ENCODE data around the gene SNCA.

Gene SNCA

DNA sequence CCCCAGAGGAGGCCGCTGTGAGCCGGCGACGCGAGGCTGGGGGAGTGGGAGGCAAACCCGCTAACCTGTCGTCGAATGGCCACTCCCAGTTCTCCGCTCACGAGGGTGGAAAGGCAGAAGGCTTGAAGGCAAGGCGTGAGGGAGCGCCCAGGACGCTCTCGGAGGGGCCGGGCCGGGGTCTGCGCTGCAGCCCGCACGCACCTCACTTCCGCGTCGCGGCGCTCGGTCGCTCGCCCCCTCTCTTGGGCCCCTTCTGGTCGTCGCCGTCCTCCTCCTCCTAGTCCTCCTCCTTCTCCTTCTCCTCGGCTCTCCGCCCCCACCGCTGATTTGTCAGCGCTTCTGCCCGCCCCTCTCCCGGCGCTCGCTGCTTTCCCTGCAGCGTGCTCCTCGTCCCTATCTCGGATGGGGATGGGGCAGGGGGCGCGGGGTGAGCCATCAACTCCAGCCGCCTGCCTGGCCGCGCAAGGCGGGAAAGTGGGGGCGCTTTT, at the start of gene SNCA:
SNCA (minus strand) TSS at position 265 of the 488 bp plus-strand sequence. CDS start 1,494 bp downstream, outside the sequence.
- Histone ChIP-seq H3K9ac (ENCODE audit: low read depth, low read length) (peak within 1 kb of the TSS; percentile 57), H3K27ac (ENCODE audit: low read length) (no peak within 1 kb of the TSS)

GRCh38 chr4:89879215-89879614, 42.3 kb upstream of the SNCA start:
- H3K4me3 ChIP-seq (ENCODE audit: low read length): peak overlapping the region; percentile 45; the same call in 1 of the 2 replicates
- H3K9me3 ChIP-seq (ENCODE audit: insufficient read depth, low read depth, low read length): no peaks in the 10 kb centered on the region
- no peaks in the 10 kb centered on the region for H3K36me3 ChIP-seq (ENCODE audit: insufficient read depth, low read depth, low read length)
- no peak overlapping the region for H3K27ac ChIP-seq (ENCODE audit: low read length)
- H3K9ac ChIP-seq (ENCODE audit: low read depth, low read length): no peak overlapping the region
- H3K4me1 ChIP-seq (ENCODE audit: insufficient read depth, low read length): no peaks in the 10 kb centered on the region
- no peaks in the 10 kb centered on the region for H3K27me3 ChIP-seq (ENCODE audit: insufficient read depth, low read length)

More for the DNA sequence above, at the start of gene SNCA:
- no peaks in the 10 kb centered on the region for H3K9me3 ChIP-seq (ENCODE audit: insufficient read depth, low read depth, low read length)
- peaks cover 2% of the 10 kb centered on the region; the same call in 1 of the 2 replicates for H3K4me1 ChIP-seq (ENCODE audit: insufficient read depth, low read length)
- H3K4me3 ChIP-seq (ENCODE audit: low read length): peak within 1 kb of the TSS; percentile 92
- peaks cover 16% of the 10 kb centered on the region for H3K27me3 ChIP-seq (ENCODE audit: insufficient read depth, low read length)
- peaks cover 4% of the 10 kb centered on the region; the same call in 1 of the 2 replicates for H3K36me3 ChIP-seq (ENCODE audit: insufficient read depth, low read depth, low read length)

DNA sequence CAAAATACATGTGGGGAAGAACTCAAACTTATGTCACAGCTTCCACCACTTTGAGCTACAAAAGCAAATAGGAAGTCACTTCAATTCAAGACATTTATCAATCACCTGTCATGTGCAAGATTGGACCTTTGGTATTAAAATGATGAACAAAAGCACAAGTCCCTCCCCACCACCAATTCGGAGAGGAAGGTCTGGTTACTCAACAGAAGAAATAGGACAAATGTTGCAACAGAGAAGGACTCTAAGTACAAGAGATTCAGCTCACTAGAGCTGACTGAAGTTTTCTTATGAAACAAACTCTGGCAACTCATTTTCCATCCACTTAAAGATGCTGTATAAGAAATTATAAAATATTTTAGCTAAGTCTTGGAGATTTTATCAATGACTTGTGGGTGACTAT, 41.6 kb upstream of the SNCA start:
- H3K9me3 ChIP-seq (ENCODE audit: insufficient read depth, low read depth, low read length): no peaks in the 10 kb centered on the region

GRCh38 chr4:89876548-89876947, 39.6 kb upstream of the SNCA start:
- H3K9ac ChIP-seq (ENCODE audit: low read depth, low read length): no peak overlapping the region
- H3K4me1 ChIP-seq (ENCODE audit: insufficient read depth, low read length): no peaks in the 10 kb centered on the region
- H3K27me3 ChIP-seq (ENCODE audit: insufficient read depth, low read length): no peaks in the 10 kb centered on the region
- H3K27ac ChIP-seq (ENCODE audit: low read length): no peak overlapping the region
- no peaks in the 10 kb centered on the region for H3K9me3 ChIP-seq (ENCODE audit: insufficient read depth, low read depth, low read length)
- H3K4me3 ChIP-seq (ENCODE audit: low read length): no peak overlapping the region
- H3K36me3 ChIP-seq (ENCODE audit: insufficient read depth, low read depth, low read length): no peaks in the 10 kb centered on the region

More for the DNA sequence above, 41.6 kb upstream of the SNCA start:
- no peaks in the 10 kb centered on the region for H3K36me3 ChIP-seq (ENCODE audit: insufficient read depth, low read depth, low read length)
- H3K4me1 ChIP-seq (ENCODE audit: insufficient read depth, low read length): no peaks in the 10 kb centered on the region
- no peak overlapping the region for H3K27ac ChIP-seq (ENCODE audit: low read length)
- H3K27me3 ChIP-seq (ENCODE audit: insufficient read depth, low read length): no peaks in the 10 kb centered on the region
- H3K9ac ChIP-seq (ENCODE audit: low read depth, low read length): no peak overlapping the region
- no peak overlapping the region for H3K4me3 ChIP-seq (ENCODE audit: low read length)

DNA sequence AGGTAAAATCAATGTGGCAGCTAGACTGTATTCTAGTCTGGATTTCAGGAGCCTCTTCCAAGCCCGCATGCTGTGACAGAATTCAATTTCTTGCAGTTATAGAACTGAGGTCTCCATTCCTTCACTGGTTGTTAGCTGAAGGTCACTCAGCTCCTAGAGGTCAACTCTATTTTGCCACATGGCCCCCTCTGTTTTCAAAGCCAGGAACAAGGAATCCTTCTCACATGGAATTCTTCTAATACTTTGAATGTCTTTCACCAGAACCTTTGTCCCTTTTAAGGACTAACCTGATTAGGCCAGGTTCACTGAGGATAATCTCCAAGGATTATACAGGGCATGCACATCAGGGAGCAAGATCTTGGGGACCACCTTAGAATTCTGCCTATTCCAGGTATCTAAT, 34.2 kb upstream of the SNCA start:
- H3K27me3 ChIP-seq (ENCODE audit: insufficient read depth, low read length): no peaks in the 10 kb centered on the region
- H3K27ac ChIP-seq (ENCODE audit: low read length): no peak overlapping the region
- no peaks in the 10 kb centered on the region for H3K9me3 ChIP-seq (ENCODE audit: insufficient read depth, low read depth, low read length)
- H3K4me1 ChIP-seq (ENCODE audit: insufficient read depth, low read length): no peaks in the 10 kb centered on the region
- H3K36me3 ChIP-seq (ENCODE audit: insufficient read depth, low read depth, low read length): no peaks in the 10 kb centered on the region
- no peak overlapping the region for H3K4me3 ChIP-seq (ENCODE audit: low read length)
- H3K9ac ChIP-seq (ENCODE audit: low read depth, low read length): no peak overlapping the region

GRCh38 chr4:89868999-89869589, 32.1 kb upstream of the SNCA start:
- no peak overlapping the region for H3K9ac ChIP-seq (ENCODE audit: low read depth, low read length)
- no peak overlapping the region for H3K27ac ChIP-seq (ENCODE audit: low read length)
- no peaks in the 10 kb centered on the region for H3K36me3 ChIP-seq (ENCODE audit: insufficient read depth, low read depth, low read length)
- H3K4me1 ChIP-seq (ENCODE audit: insufficient read depth, low read length): no peaks in the 10 kb centered on the region
- H3K4me3 ChIP-seq (ENCODE audit: low read length): no peak overlapping the region
- H3K9me3 ChIP-seq (ENCODE audit: insufficient read depth, low read depth, low read length): no peaks in the 10 kb centered on the region
- no peaks in the 10 kb centered on the region for H3K27me3 ChIP-seq (ENCODE audit: insufficient read depth, low read length)

- no peaks in the 10 kb centered on the region for H3K27me3 ChIP-seq (ENCODE audit: insufficient read depth, low read length)
- no peak overlapping the region for H3K4me3 ChIP-seq (ENCODE audit: low read length)
- no peak overlapping the region for H3K27ac ChIP-seq (ENCODE audit: low read length)
- H3K9me3 ChIP-seq (ENCODE audit: insufficient read depth, low read depth, low read length): no peaks in the 10 kb centered on the region
- no peaks in the 10 kb centered on the region for H3K4me1 ChIP-seq (ENCODE audit: insufficient read depth, low read length)
- H3K9ac ChIP-seq (ENCODE audit: low read depth, low read length): no peak overlapping the region
- H3K36me3 ChIP-seq (ENCODE audit: insufficient read depth, low read depth, low read length): no peaks in the 10 kb centered on the region
Measured at GRCh38 chr4:89868276-89868675, 31.3 kb upstream of the SNCA start.

DNA sequence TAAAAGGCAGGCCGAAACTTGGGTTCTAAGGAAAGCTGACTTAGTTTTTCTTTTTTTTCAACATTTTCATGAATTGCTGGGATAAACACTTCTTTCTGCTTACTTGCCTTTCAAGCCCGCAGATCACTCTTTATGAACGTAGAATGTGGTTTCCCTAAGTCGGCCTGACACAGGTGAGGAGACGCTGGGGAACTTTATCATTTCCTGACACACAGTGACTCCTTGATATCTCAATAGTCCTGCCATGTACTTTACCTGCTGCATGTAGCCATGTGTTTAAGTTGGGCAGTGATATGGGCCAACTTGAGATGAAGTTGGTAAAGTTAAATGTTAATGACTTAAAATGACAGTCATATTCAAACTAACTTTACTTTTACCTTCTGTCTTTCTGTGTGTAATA, 26.6 kb upstream of the SNCA start:
- Histone ChIP-seq H3K4me1 (ENCODE audit: insufficient read depth, low read length) (no peaks in the 10 kb centered on the region), H3K9ac (ENCODE audit: low read depth, low read length) (no peak overlapping the region), H3K36me3 (ENCODE audit: insufficient read depth, low read depth, low read length) (no peaks in the 10 kb centered on the region), H3K9me3 (ENCODE audit: insufficient read depth, low read depth, low read length) (no peaks in the 10 kb centered on the region), H3K27ac (ENCODE audit: low read length) (no peak overlapping the region), H3K27me3 (ENCODE audit: insufficient read depth, low read length) (no peaks in the 10 kb centered on the region), H3K4me3 (ENCODE audit: low read length) (no peak overlapping the region)

DNA sequence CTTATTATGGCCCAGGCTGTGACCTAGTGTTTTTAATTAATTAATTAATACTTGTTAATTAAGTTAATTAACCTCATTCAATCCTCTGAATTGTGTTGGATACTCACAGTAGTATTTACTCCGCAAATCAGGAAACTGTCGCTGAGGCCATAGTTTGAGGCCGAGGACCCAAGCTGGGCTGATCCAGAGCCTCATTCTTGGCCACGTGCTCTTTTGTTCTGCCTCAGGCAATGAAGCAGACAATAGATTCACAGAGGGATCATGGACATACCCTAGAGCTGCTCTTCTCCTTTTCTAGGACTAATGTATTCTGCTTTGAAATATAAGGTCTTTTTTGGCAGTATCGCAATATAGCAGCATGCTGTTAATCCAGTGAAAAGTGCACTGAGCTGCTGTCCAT, 24.0 kb upstream of the SNCA start:
- Histone ChIP-seq H3K4me3 (ENCODE audit: low read length) (no peak overlapping the region), H3K27me3 (ENCODE audit: insufficient read depth, low read length) (no peaks in the 10 kb centered on the region), H3K4me1 (ENCODE audit: insufficient read depth, low read length) (no peaks in the 10 kb centered on the region), H3K9ac (ENCODE audit: low read depth, low read length) (no peak overlapping the region), H3K36me3 (ENCODE audit: insufficient read depth, low read depth, low read length) (no peaks in the 10 kb centered on the region), H3K9me3 (ENCODE audit: insufficient read depth, low read depth, low read length) (peaks cover 5% of the 10 kb centered on the region), H3K27ac (ENCODE audit: low read length) (no peak overlapping the region)

GRCh38 chr4:89855236-89855635, 18.3 kb upstream of the SNCA start:
- Histone ChIP-seq H3K36me3 (ENCODE audit: insufficient read depth, low read depth, low read length) (no peaks in the 10 kb centered on the region), H3K27ac (ENCODE audit: low read length) (no peak overlapping the region), H3K4me1 (ENCODE audit: insufficient read depth, low read length) (no peaks in the 10 kb centered on the region), H3K9me3 (ENCODE audit: insufficient read depth, low read depth, low read length) (peaks cover 13% of the 10 kb centered on the region), H3K9ac (ENCODE audit: low read depth, low read length) (no peak overlapping the region), H3K27me3 (ENCODE audit: insufficient read depth, low read length) (no peaks in the 10 kb centered on the region), H3K4me3 (ENCODE audit: low read length) (no peak overlapping the region)

- no peaks in the 10 kb centered on the region; the same call in 1 of the 2 replicates for H3K9me3 ChIP-seq (ENCODE audit: insufficient read depth, low read depth, low read length)
- no peak overlapping the region for H3K4me3 ChIP-seq (ENCODE audit: low read length)
- H3K4me1 ChIP-seq (ENCODE audit: insufficient read depth, low read length): no peaks in the 10 kb centered on the region
- no peaks in the 10 kb centered on the region for H3K27me3 ChIP-seq (ENCODE audit: insufficient read depth, low read length)
- H3K27ac ChIP-seq (ENCODE audit: low read length): no peak overlapping the region
- no peak overlapping the region for H3K9ac ChIP-seq (ENCODE audit: low read depth, low read length)
- H3K36me3 ChIP-seq (ENCODE audit: insufficient read depth, low read depth, low read length): no peaks in the 10 kb centered on the region
Measured at GRCh38 chr4:89847571-89848325, 10.8 kb upstream of the SNCA start.

DNA sequence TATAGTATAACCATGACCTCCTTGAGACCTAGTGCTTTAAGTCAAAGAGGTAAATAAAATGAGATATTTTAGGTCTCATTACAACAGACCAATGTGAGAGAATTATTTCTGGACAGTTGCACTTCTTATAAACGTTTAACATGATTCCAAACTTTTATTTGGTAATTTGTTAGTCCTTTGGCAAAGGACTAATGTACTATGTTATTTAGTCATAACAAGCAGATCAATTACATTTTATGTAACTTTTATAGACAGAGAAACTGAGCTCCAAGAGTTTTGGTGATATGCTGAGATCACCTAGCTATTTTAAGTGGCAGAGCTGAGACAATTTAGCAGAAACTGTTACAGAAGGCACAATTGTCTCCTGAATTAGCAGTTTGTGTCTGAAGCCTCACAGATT, 2.6 kb upstream of the SNCA start:
- H3K9me3 ChIP-seq (ENCODE audit: insufficient read depth, low read depth, low read length): no peaks in the 10 kb centered on the region
- no peaks in the 10 kb centered on the region for H3K36me3 ChIP-seq (ENCODE audit: insufficient read depth, low read depth, low read length)
- H3K4me3 ChIP-seq (ENCODE audit: low read length): no peak overlapping the region
- no peak overlapping the region for H3K27ac ChIP-seq (ENCODE audit: low read length)
- no peak overlapping the region for H3K9ac ChIP-seq (ENCODE audit: low read depth, low read length)
- H3K27me3 ChIP-seq (ENCODE audit: insufficient read depth, low read length): peaks cover 16% of the 10 kb centered on the region
- H3K4me1 ChIP-seq (ENCODE audit: insufficient read depth, low read length): peaks cover 2% of the 10 kb centered on the region; the same call in 1 of the 2 replicates
